ENCODE results near the gene FAM169A. TPM values are rescaled to one million over a fixed set of nuclear protein-coding genes. Genes with fewer than 3 reads are reported as not detected.

FAM169A gene
- total and polyA plus RNA-seq, 10 of the 15 experiments (the other 5 are each of a cell fraction or from before 2014, with no cell fraction given): 0.37 to 15.4 (median 4.7) TPM

GRCh38 chr5:74866596-74867162 lies 492 bp upstream of the FAM169A start:
- in situ Hi-C loops (cut with MboI): no loop called here
- peak overlapping the region; percentile 78 for H3K4me3 ChIP-seq
- intact Hi-C loops (cut with micrococcal nuclease; ENCODE audit: unreplicated experiment): no loop called here
- RAD21 ChIA-PET (ENCODE audit: unreplicated experiment): no interaction called here
- CTCF ChIA-PET: no interaction called here
- WGBS (ENCODE audit: insufficient coverage, insufficient replicate concordance, low lambda C conversion rate, missing lambda C conversion rate): 27% methylated on average over 32 of the region's 37 CpGs
- POLR2A ChIA-PET: no interaction called here
- no peaks in the 10 kb centered on the region for H4K20me1 ChIP-seq (ENCODE audit: control insufficient read depth, insufficient read depth)
- no peaks in the 10 kb centered on the region for H3K9me3 ChIP-seq (replicated peaks; ENCODE audit: control insufficient read depth, insufficient read depth, low read length)
- BruUV-seq (replicated peaks): no TSS peak
- SMC1A ChIA-PET (ENCODE audit: uncharacterized antibody, unreplicated experiment): no interaction called here
- H3K4me2 ChIP-seq (ENCODE audit: control insufficient read depth, insufficient read depth): peak overlapping the region; percentile 79
- FAIRE-seq: no peak
- no peaks in the 10 kb centered on the region for H3K4me1 ChIP-seq (ENCODE audit: control insufficient read depth, insufficient read depth, low read length)
- peak overlapping the region; percentile 25; the same call in 1 of the 2 replicates for H3K27ac ChIP-seq (ENCODE audit: control insufficient read depth, insufficient read depth)
- no peak for DNase-seq (ENCODE audit: low read depth, low spot score)
- peak overlapping the region; percentile 86; the same call in 1 of the 2 replicates for H2AFZ ChIP-seq (ENCODE audit: control insufficient read depth, low read depth, low read length)
- H3K36me3 ChIP-seq (ENCODE audit: control insufficient read depth in 2 of 2, insufficient read depth in 2 of 2, low read length in 1 of 2): no peaks in the 10 kb centered on the region
- H3K79me2 ChIP-seq (ENCODE audit: control insufficient read depth, insufficient read depth, low read length): no peaks in the 10 kb centered on the region; the same call in 1 of the 2 replicates
- ATAC-seq: no peak; the same call in 2 of the 3 replicates
- 0 out of 2 replicates have a peak, but pooled peaks have one; percentile 3 for TF ChIP-seq NR2F1 (conservative IDR thresholded peaks at IDR 0.05)
- no peak for TF ChIP-seq GATAD2B (conservative IDR thresholded peaks at IDR 0.05; ENCODE audit: low read depth)
- TF ChIP-seq SUZ12 (IDR thresholded peaks at IDR 0.05; ENCODE audit: unreplicated experiment): peak; percentile 15
- peak overlapping the region; percentile 24; the same call in 1 of the 2 replicates for H3K9ac ChIP-seq (ENCODE audit: control insufficient read depth, insufficient read depth, low read length)
- peaks cover 0 to 5% of the 10 kb centered on the region in 2 experiments for H3K27me3 ChIP-seq (replicated peaks in 1 of 2; ENCODE audit: control insufficient read depth in 2 of 2, insufficient read depth in 2 of 2, low read length in 1 of 2)

GRCh38 chr5:74865256-74865803 lies 857 bp downstream of the FAM169A start:
- H3K9ac ChIP-seq (ENCODE audit: control insufficient read depth, insufficient read depth, low read length): peak overlapping the region; percentile 24

More at GRCh38 chr5:74865256-74865803, 857 bp downstream of the FAM169A start:
- no peak for DNase-seq (ENCODE audit: low read depth, low spot score)
- BruUV-seq (replicated peaks): no TSS peak
- H3K9me3 ChIP-seq (replicated peaks; ENCODE audit: control insufficient read depth, insufficient read depth, low read length): no peaks in the 10 kb centered on the region
- H3K4me2 ChIP-seq (ENCODE audit: control insufficient read depth, insufficient read depth): peak overlapping the region; percentile 79
- ATAC-seq: no peak
- intact Hi-C loops (cut with micrococcal nuclease; ENCODE audit: unreplicated experiment): no loop called here
- WGBS (ENCODE audit: insufficient coverage, insufficient replicate concordance, low lambda C conversion rate, missing lambda C conversion rate): 49% methylated on average over 23 of the region's 23 CpGs
- no peak for FAIRE-seq
- no peaks in the 10 kb centered on the region for H4K20me1 ChIP-seq (ENCODE audit: control insufficient read depth, insufficient read depth)
- RAD21 ChIA-PET (ENCODE audit: unreplicated experiment): no interaction called here
- no peaks in the 10 kb centered on the region for H3K36me3 ChIP-seq (ENCODE audit: control insufficient read depth in 2 of 2, insufficient read depth in 2 of 2, low read length in 1 of 2)
- POLR2A ChIA-PET: no interaction called here
- no peak overlapping the region; the same call in 1 of the 2 replicates for H3K27ac ChIP-seq (ENCODE audit: control insufficient read depth, insufficient read depth)
- peak overlapping the region; percentile 78 for H3K4me3 ChIP-seq
- H3K27me3 ChIP-seq (replicated peaks in 1 of 2; ENCODE audit: control insufficient read depth in 2 of 2, insufficient read depth in 2 of 2, low read length in 1 of 2): peaks cover 0 to 5% of the 10 kb centered on the region in 2 experiments
- SMC1A ChIA-PET (ENCODE audit: uncharacterized antibody, unreplicated experiment): no interaction called here
- H3K4me1 ChIP-seq (ENCODE audit: control insufficient read depth, insufficient read depth, low read length): no peaks in the 10 kb centered on the region
- CTCF ChIA-PET: interaction anchor here (0.6 kb wide), 1 partner anchor 885 kb away, joined by 3 read pairs; no protein-coding TSS in a partner anchor
- peak overlapping the region; percentile 86 for H2AFZ ChIP-seq (ENCODE audit: control insufficient read depth, low read depth, low read length)
- no peak for TF ChIP-seq CREM (IDR thresholded peaks at IDR 0.05; ENCODE audit: low read depth)
- no peak for TF ChIP-seq TCF7 (IDR thresholded peaks at IDR 0.05; ENCODE audit: borderline replicate concordance)
- no peak for TF ChIP-seq POLR2AphosphoS2 (IDR thresholded peaks at IDR 0.05; ENCODE audit: low read depth, low read length)
- no peak for TF ChIP-seq SMC3 (IDR thresholded peaks at IDR 0.05; ENCODE audit: borderline replicate concordance, low read length)
- no peak for TF ChIP-seq POLR2AphosphoS5 (IDR thresholded peaks at IDR 0.05; ENCODE audit: low read length)
- TF ChIP-seq YY1 (IDR thresholded peaks at IDR 0.05; ENCODE audit: low read depth, low read length): no peak
- no peak for TF ChIP-seq E4F1 (IDR thresholded peaks at IDR 0.05; ENCODE audit: borderline replicate concordance, partially characterized antibody)
- in situ Hi-C loops (cut with MboI): no loop called here
- H3K79me2 ChIP-seq (ENCODE audit: control insufficient read depth, insufficient read depth, low read length): no peaks in the 10 kb centered on the region; the same call in 1 of the 2 replicates
